ENCODE data around the gene MAN1C1. TPM values are rescaled to one million over a fixed set of nuclear protein-coding genes. Genes with fewer than 3 reads are reported as not detected.
A peak's percentile ranks its signal among the peaks of the same experiment; 100 is the strongest.

MAN1C1 gene
- total and polyA plus RNA-seq, 9 of the 15 experiments (the other 6 are each of a cell fraction or from before 2014, with no cell fraction given), result 0.04 to 0.44 (median 0.10) TPM; not detected in 3

DNA sequence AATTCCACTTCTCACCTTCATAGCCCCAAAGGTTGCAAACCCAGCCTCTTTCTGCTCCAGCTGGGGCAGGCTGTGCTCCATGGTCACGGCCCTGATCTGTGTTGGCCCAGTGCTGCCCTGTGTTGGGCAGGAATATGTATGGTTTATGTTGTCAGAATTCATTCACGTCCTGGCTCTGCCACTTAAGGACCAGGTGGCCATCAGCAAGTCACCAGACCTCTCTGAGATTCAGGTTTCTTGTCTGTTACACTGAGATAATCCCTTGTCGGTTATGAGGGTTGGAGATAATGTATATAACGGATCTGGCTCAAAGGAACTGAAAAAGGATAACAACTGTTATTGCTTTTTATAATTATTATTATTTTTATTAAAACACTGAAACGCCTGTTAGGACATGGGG lies 144.3 kb downstream of the MAN1C1 start (continued):
- TF ChIP-seq PHF21A (IDR thresholded peaks at IDR 0.05; ENCODE audit: borderline replicate concordance, low read depth) (no peak), HNRNPK (IDR thresholded peaks at IDR 0.05; ENCODE audit: low read depth, low read length, poor library complexity, severe bottlenecking) (no peak), ELF4 (CRISPR knock-in tag; IDR thresholded peaks at IDR 0.05) (no peak), NBN (IDR thresholded peaks at IDR 0.05; ENCODE audit: low read depth) (peak; percentile 68; the same call in 1 of the 2 replicates), ZNF175 (CRISPR knock-in tag; IDR thresholded peaks at IDR 0.05; ENCODE audit: low read depth) (peak; percentile 75), BACH1 (tag; IDR thresholded peaks at IDR 0.05) (peak; percentile 67; the same call in 1 of the 2 replicates), NFE2L1 (tag; IDR thresholded peaks at IDR 0.05; ENCODE audit: borderline replicate concordance, low read depth) (no peak), CBFA2T2 (conservative IDR thresholded peaks at IDR 0.05) (peak; percentile 93), SP1 (CRISPR knock-in tag; IDR thresholded peaks at IDR 0.05) (no peak), TBL1XR1 (IDR thresholded peaks at IDR 0.05; ENCODE audit: low read length in 2 of 2) (peak in 1 of 2 experiments; percentile 78; a peak in 1 of 4 replicates), FOXM1 (IDR thresholded peaks at IDR 0.05; ENCODE audit: low read depth) (peak; percentile 95), FOXM1 (CRISPR knock-in tag; IDR thresholded peaks at IDR 0.05; ENCODE audit: low read depth) (no peak), HDAC1 (IDR thresholded peaks at IDR 0.05) (peak in 1 of 2 experiments; percentile 78; a peak in 2 of 4 replicates), ZNF274 (IDR thresholded peaks at IDR 0.05; ENCODE audit: borderline replicate concordance, low read depth, low read length) (0 out of 2 replicates have a peak, but pooled peaks have one; percentile 33), PTBP1 (IDR thresholded peaks at IDR 0.05; ENCODE audit: low read depth, low read length) (no peak), CREM (IDR thresholded peaks at IDR 0.05; ENCODE audit: low read depth) (peak; percentile 55; the same call in 1 of the 2 replicates)
- TF ChIP-seq, protein P1, sequence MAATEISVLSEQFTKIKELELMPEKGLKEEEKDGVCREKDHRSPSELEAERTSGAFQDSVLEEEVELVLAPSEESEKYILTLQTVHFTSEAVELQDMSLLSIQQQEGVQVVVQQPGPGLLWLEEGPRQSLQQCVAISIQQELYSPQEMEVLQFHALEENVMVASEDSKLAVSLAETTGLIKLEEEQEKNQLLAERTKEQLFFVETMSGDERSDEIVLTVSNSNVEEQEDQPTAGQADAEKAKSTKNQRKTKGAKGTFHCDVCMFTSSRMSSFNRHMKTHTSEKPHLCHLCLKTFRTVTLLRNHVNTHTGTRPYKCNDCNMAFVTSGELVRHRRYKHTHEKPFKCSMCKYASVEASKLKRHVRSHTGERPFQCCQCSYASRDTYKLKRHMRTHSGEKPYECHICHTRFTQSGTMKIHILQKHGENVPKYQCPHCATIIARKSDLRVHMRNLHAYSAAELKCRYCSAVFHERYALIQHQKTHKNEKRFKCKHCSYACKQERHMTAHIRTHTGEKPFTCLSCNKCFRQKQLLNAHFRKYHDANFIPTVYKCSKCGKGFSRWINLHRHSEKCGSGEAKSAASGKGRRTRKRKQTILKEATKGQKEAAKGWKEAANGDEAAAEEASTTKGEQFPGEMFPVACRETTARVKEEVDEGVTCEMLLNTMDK (IDR thresholded peaks at IDR 0.05; ENCODE audit: borderline replicate concordance, insufficient read depth, low read depth, low read length, poor library complexity, severe bottlenecking), result no peak
- TF ChIP-seq, protein P2, sequence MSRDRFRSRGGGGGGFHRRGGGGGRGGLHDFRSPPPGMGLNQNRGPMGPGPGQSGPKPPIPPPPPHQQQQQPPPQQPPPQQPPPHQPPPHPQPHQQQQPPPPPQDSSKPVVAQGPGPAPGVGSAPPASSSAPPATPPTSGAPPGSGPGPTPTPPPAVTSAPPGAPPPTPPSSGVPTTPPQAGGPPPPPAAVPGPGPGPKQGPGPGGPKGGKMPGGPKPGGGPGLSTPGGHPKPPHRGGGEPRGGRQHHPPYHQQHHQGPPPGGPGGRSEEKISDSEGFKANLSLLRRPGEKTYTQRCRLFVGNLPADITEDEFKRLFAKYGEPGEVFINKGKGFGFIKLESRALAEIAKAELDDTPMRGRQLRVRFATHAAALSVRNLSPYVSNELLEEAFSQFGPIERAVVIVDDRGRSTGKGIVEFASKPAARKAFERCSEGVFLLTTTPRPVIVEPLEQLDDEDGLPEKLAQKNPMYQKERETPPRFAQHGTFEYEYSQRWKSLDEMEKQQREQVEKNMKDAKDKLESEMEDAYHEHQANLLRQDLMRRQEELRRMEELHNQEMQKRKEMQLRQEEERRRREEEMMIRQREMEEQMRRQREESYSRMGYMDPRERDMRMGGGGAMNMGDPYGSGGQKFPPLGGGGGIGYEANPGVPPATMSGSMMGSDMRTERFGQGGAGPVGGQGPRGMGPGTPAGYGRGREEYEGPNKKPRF (IDR thresholded peaks at IDR 0.05; ENCODE audit: low read depth, low read length), result no peak
- TF ChIP-seq, protein P3, sequence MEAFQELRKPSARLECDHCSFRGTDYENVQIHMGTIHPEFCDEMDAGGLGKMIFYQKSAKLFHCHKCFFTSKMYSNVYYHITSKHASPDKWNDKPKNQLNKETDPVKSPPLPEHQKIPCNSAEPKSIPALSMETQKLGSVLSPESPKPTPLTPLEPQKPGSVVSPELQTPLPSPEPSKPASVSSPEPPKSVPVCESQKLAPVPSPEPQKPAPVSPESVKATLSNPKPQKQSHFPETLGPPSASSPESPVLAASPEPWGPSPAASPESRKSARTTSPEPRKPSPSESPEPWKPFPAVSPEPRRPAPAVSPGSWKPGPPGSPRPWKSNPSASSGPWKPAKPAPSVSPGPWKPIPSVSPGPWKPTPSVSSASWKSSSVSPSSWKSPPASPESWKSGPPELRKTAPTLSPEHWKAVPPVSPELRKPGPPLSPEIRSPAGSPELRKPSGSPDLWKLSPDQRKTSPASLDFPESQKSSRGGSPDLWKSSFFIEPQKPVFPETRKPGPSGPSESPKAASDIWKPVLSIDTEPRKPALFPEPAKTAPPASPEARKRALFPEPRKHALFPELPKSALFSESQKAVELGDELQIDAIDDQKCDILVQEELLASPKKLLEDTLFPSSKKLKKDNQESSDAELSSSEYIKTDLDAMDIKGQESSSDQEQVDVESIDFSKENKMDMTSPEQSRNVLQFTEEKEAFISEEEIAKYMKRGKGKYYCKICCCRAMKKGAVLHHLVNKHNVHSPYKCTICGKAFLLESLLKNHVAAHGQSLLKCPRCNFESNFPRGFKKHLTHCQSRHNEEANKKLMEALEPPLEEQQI (IDR thresholded peaks at IDR 0.05), result peak; percentile 81
